Neural crest cell (in vitro differentiated cells): ENCODE data around the gene UNC5C. TPM values are rescaled to one million over a fixed set of nuclear protein-coding genes. Genes with fewer than 3 reads are reported as not detected.

ENCODE experiments used
- DNase-seq: peaks from one replicate; pipeline ENCODE4 v3.0.0; 2021; ENCODE audit warnings: low read depth, mixed read lengths, low spot score
- H3K27ac Mint-ChIP-seq: one replicate; pipeline ENCODE4 v1.8.0; 2021; ENCODE audit warnings: mild to moderate bottlenecking, mixed read lengths; ENCODE audit not compliant: unreplicated experiment
- H3K27me3 Mint-ChIP-seq: 2 replicates; pipeline ENCODE4 v1.8.0; 2021; ENCODE audit warnings: low read depth, mild to moderate bottlenecking, mixed read lengths
- H3K36me3 Mint-ChIP-seq: 2 replicates; pipeline ENCODE4 v1.8.0; 2021; ENCODE audit warnings: low read depth, mild to moderate bottlenecking, mixed read lengths
- H3K4me1 Mint-ChIP-seq: 2 replicates; pipeline ENCODE4 v1.8.0; 2021; ENCODE audit warnings: mixed read lengths
- H3K4me3 Mint-ChIP-seq: one replicate; pipeline ENCODE4 v1.8.0; 2021; ENCODE audit warnings: mild to moderate bottlenecking, mixed read lengths
- H3K9me3 Mint-ChIP-seq: 2 replicates; pipeline ENCODE4 v1.8.0; 2021; ENCODE audit warnings: mixed read lengths
- CTCF ChIP-seq: fragments of 200-600 bp; sonication (generic); conservative IDR thresholded peaks from 2 replicates; pipeline ENCODE4 v1.5.0; 2021; ENCODE audit warnings: antibody characterized with exemption, mild to moderate bottlenecking
- total RNA-seq: library from RNA; stranded (reverse); gene quantifications from 2 replicates; pipeline ENCODE4 v1.2.1, GENCODE V29; 2021

Gene UNC5C
- total RNA-seq, 1 donor from 2014 or later = 6.5 TPM

DNA sequence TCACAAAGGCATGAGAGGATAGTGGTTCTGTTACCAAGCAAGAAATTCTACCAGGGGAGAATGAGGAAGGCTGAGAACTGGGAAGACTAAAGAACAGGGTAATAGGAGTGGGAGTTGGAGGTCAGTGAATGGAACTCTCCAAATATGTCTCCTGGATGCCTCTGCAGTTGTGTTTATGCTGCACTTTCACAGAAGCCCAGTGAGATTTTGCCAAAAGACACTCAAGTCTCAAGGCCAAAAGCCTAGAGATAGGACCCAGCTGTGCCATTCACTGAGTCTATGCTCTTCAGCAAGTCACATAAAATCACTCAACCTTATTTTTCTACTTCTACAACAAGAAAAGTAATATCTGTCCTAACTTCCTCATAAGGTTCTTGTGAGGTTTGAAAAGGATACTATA is 285.4 kb downstream of the UNC5C start:
- Mint-ChIP-seq H3K4me1 (peaks cover 4% of the 10 kb centered on the region), H3K27me3 (no peaks in the 10 kb centered on the region), H3K36me3 (no peaks in the 10 kb centered on the region), H3K27ac (no peak overlapping the region), H3K9me3 (no peaks in the 10 kb centered on the region), H3K4me3 (no peak overlapping the region)
- no peak for DNase-seq
- no peak for TF ChIP-seq CTCF

GRCh38 chr4:95256108-95256835 is 292.5 kb downstream of the UNC5C start:
- Mint-ChIP-seq H3K9me3 (no peaks in the 10 kb centered on the region), H3K36me3 (no peaks in the 10 kb centered on the region), H3K27me3 (no peaks in the 10 kb centered on the region), H3K4me3 (no peak overlapping the region), H3K4me1 (peaks cover 4% of the 10 kb centered on the region), H3K27ac (no peak overlapping the region)
- no peak for DNase-seq
- no peak for TF ChIP-seq CTCF

- no peak for TF ChIP-seq CTCF
- H3K36me3 Mint-ChIP-seq = no peaks in the 10 kb centered on the region
- H3K4me1 Mint-ChIP-seq = peaks cover 3% of the 10 kb centered on the region
- no peak overlapping the region for H3K4me3 Mint-ChIP-seq
- H3K9me3 Mint-ChIP-seq = no peaks in the 10 kb centered on the region
- H3K27me3 Mint-ChIP-seq = no peaks in the 10 kb centered on the region
- no peak for DNase-seq
- no peak overlapping the region for H3K27ac Mint-ChIP-seq
Measured at GRCh38 chr4:95255396-95256107, 293.2 kb downstream of the UNC5C start.

DNA sequence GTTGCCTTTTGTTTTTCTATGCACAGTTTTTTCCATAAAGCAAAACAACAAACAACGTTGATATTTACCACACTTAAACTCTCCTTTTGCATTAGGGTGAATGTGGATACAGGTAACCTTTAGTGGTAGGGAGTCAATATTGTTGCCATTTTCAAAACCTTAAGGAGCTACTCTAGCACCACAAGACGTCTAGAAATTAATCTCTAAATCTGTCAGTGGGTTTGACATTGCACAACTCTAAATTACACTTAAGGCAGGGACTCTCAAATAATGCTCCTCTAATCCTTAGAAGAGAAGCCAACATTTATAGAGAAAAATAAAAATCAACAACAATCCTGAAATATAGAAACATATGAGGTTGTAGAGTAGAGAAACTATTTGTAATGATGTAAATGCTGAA is 297.2 kb downstream of the UNC5C start:
- Mint-ChIP-seq H3K27ac (no peak overlapping the region), H3K4me3 (no peak overlapping the region), H3K27me3 (no peaks in the 10 kb centered on the region), H3K36me3 (no peaks in the 10 kb centered on the region), H3K9me3 (no peaks in the 10 kb centered on the region), H3K4me1 (no peaks in the 10 kb centered on the region)
- no peak for DNase-seq
- TF ChIP-seq CTCF = no peak

DNA sequence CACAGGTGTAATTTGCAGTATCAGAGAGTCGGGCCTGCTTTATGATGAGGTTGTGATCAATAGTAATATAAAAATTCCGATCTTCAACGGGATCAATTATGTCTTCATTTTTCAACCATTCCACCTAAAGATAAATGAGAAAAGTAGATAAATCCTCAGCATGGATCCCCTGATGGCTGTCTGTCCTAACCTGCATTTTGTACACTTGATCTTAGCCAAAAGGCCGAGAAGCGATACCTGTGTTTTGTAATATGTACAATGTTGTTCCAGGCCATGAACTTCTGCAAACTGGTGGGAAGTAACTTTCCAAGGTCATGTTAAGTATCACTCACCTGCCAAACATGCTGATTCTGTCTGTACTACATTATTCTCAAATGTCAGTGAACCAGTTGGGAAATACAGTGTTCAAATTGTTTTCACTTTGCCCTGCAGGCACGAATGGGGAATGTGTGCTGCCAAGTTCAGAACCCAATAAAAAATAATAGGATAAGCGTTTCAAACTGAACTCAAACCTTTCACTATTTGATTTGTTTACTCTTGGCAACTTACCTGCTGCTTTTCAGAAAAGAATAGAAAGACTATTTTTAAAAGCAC is 298.1 kb downstream of the UNC5C start:
- Mint-ChIP-seq H3K4me3 (no peak overlapping the region), H3K4me1 (no peaks in the 10 kb centered on the region), H3K9me3 (no peaks in the 10 kb centered on the region), H3K27me3 (no peaks in the 10 kb centered on the region), H3K36me3 (no peaks in the 10 kb centered on the region), H3K27ac (no peak overlapping the region)
- no peak for TF ChIP-seq CTCF
- no peak for DNase-seq
